ENCODE data around the gene TMEM221. TPM values are rescaled to one million over a fixed set of nuclear protein-coding genes. Genes with fewer than 3 reads are reported as not detected.
A peak's percentile ranks its signal among the peaks of the same experiment; 100 is the strongest.

TMEM221 gene
- total RNA-seq, 1 experiment from 2014 or later: 0.39 TPM

DNA sequence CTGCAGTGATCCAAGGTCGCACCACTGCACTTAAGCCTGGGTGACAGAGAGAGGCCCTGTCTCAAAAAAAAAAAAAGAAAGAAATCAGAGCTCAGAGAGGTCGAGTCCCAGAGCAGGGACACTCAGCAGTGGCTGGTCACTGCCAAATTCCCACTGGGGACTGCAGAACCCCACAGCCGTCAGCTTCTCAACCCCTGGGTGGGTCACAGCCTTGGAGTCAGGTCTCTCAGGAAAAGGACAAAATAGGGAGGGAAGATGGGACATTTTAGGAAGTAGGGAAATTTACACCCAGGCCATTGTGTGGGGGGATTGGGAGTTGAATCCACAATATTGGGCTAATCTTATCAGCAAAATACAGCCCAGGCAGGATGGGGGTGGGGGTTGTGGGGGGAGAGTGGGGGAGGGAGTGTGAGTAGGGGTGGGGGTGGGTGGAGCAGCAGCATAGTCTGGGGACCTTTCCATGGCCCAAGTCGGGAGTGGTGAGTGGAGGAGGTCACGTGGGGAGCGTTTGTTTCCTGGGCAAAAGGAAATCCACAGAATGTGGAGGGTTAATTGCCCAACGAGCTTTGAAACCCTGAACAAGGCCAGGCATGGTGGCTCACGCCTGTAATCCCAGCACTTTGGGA is 49.5 kb downstream of the TMEM221 start:
- POLR2A ChIA-PET: no interaction called here
- in situ Hi-C loops (cut with HindIII; ENCODE audit: low pct_unique_long_range_greater_than_20kb, low sequenced_read_pairs): no loop called here
- Histone ChIP-seq H3K9me3 (ENCODE audit: control insufficient read depth, insufficient read depth, low read depth, low read length) (no peaks in the 10 kb centered on the region), H3K4me1 (ENCODE audit: control insufficient read depth, insufficient read depth, low read length) (no peaks in the 10 kb centered on the region), H3K36me3 (ENCODE audit: control insufficient read depth, insufficient read depth, low read length) (no peaks in the 10 kb centered on the region), H3K4me3 (ENCODE audit: low read depth in 2 of 2, low read length in 2 of 2) (no peak overlapping the region), H3K27me3 (ENCODE audit: control insufficient read depth, insufficient read depth, low read length) (no peaks in the 10 kb centered on the region), H3K27ac (ENCODE audit: low read length) (no peak overlapping the region)
- ATAC-seq (no peak), DNase-seq (ENCODE audit: low read depth, low spot score) (no peak)
- BruUV-seq (replicated peaks): no TSS peak
- intact Hi-C loops (cut with micrococcal nuclease; ENCODE audit: unreplicated experiment): loop anchor here (10.0 kb wide), 1 partner anchor 66 kb away; the partner anchor contains the start of gene NXNL1
- CTCF ChIA-PET: interaction anchor here (0.6 to 0.7 kb wide), 3 partner anchors 12 to 77 kb away, joined by 3 to 11 read pairs (median 6); no protein-coding TSS in a partner anchor
- no peak for TF ChIP-seq POLR2AphosphoS5 (IDR thresholded peaks at IDR 0.05; ENCODE audit: low read depth, low read length)
- no peak for TF ChIP-seq TCF7L2 (IDR thresholded peaks at IDR 0.05; ENCODE audit: low read depth, low read length)
- TF ChIP-seq, protein P1, sequence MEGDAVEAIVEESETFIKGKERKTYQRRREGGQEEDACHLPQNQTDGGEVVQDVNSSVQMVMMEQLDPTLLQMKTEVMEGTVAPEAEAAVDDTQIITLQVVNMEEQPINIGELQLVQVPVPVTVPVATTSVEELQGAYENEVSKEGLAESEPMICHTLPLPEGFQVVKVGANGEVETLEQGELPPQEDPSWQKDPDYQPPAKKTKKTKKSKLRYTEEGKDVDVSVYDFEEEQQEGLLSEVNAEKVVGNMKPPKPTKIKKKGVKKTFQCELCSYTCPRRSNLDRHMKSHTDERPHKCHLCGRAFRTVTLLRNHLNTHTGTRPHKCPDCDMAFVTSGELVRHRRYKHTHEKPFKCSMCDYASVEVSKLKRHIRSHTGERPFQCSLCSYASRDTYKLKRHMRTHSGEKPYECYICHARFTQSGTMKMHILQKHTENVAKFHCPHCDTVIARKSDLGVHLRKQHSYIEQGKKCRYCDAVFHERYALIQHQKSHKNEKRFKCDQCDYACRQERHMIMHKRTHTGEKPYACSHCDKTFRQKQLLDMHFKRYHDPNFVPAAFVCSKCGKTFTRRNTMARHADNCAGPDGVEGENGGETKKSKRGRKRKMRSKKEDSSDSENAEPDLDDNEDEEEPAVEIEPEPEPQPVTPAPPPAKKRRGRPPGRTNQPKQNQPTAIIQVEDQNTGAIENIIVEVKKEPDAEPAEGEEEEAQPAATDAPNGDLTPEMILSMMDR (IDR thresholded peaks at IDR 0.05): no peak
- TF ChIP-seq, protein P2, sequence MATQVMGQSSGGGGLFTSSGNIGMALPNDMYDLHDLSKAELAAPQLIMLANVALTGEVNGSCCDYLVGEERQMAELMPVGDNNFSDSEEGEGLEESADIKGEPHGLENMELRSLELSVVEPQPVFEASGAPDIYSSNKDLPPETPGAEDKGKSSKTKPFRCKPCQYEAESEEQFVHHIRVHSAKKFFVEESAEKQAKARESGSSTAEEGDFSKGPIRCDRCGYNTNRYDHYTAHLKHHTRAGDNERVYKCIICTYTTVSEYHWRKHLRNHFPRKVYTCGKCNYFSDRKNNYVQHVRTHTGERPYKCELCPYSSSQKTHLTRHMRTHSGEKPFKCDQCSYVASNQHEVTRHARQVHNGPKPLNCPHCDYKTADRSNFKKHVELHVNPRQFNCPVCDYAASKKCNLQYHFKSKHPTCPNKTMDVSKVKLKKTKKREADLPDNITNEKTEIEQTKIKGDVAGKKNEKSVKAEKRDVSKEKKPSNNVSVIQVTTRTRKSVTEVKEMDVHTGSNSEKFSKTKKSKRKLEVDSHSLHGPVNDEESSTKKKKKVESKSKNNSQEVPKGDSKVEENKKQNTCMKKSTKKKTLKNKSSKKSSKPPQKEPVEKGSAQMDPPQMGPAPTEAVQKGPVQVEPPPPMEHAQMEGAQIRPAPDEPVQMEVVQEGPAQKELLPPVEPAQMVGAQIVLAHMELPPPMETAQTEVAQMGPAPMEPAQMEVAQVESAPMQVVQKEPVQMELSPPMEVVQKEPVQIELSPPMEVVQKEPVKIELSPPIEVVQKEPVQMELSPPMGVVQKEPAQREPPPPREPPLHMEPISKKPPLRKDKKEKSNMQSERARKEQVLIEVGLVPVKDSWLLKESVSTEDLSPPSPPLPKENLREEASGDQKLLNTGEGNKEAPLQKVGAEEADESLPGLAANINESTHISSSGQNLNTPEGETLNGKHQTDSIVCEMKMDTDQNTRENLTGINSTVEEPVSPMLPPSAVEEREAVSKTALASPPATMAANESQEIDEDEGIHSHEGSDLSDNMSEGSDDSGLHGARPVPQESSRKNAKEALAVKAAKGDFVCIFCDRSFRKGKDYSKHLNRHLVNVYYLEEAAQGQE (IDR thresholded peaks at IDR 0.05; ENCODE audit: insufficient read depth in 1 of 2, low read depth in 2 of 2, low read length in 1 of 2): no peak
- no peak for TF ChIP-seq SIN3A (IDR thresholded peaks at IDR 0.05; ENCODE audit: borderline replicate concordance, insufficient read depth, low read depth, low read length)

DNA sequence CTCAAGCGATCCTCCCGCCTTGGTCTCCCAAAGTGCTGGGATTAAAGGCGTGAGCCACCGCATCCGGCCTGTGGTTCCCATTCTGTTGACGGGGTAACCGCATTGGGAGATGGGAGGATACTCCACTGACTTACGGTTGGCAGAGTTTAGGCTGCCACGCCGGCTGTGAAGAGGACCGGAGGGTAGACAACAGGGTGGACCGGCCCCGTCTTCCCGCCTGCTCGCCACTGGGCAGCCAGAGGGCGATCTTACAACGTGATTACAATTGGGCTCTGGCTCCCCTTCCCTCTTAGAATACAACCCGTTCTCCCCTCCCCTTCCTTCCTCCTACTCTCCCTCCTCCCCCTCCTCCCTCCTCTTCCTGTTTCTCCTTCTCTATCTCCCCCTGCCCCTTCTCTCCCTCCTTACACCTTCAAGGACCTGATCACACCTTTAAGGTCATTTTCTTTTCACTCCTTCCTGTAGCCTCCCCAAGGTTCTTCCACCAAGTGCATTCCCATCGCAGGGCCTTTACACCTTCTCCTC is 53.5 kb downstream of the TMEM221 start:
- intact Hi-C loops (cut with micrococcal nuclease; ENCODE audit: unreplicated experiment): loop anchor here (10.0 kb wide), 1 partner anchor 70 kb away; the partner anchor contains the start of gene NXNL1

More for the DNA sequence above, 53.5 kb downstream of the TMEM221 start:
- Histone ChIP-seq H3K36me3 (ENCODE audit: control insufficient read depth, insufficient read depth, low read length) (no peaks in the 10 kb centered on the region), H3K4me3 (ENCODE audit: low read depth in 2 of 2, low read length in 2 of 2) (no peak overlapping the region), H3K27me3 (ENCODE audit: control insufficient read depth, insufficient read depth, low read length) (no peaks in the 10 kb centered on the region), H3K9me3 (ENCODE audit: control insufficient read depth, insufficient read depth, low read depth, low read length) (no peaks in the 10 kb centered on the region), H3K27ac (ENCODE audit: low read length) (peak overlapping the region; percentile 39; the same call in 1 of the 2 replicates), H3K4me1 (ENCODE audit: control insufficient read depth, insufficient read depth, low read length) (peaks cover 5% of the 10 kb centered on the region)
- no peak for DNase-seq (ENCODE audit: low read depth, low spot score)
- ATAC-seq: peak; percentile 56
- ChIA-PET POLR2A (no interaction called here), CTCF (no interaction called here)
- no TSS peak for BruUV-seq (replicated peaks)
- in situ Hi-C loops (cut with HindIII; ENCODE audit: low pct_unique_long_range_greater_than_20kb, low sequenced_read_pairs): no loop called here
- TF ChIP-seq TCF7L2 (IDR thresholded peaks at IDR 0.05; ENCODE audit: low read depth, low read length) (no peak), SIN3A (IDR thresholded peaks at IDR 0.05; ENCODE audit: borderline replicate concordance, insufficient read depth, low read depth, low read length) (no peak)
- TF ChIP-seq, protein P1 (IDR thresholded peaks at IDR 0.05): peak; percentile 80
